Progenitor cell of endocrine pancreas (in vitro differentiated cells): ENCODE measurements around the gene VPS13A. TPM values are rescaled to one million over a fixed set of nuclear protein-coding genes. Genes with fewer than 3 reads are reported as not detected.
"Not testable (repeated sequence)": the region's sequence is repeated elsewhere in the genome, so short reads cannot be mapped to it uniquely, and the experiment has no call there.

Experiments used
- DNase-seq: peaks from one replicate; pipeline ENCODE4 v3.0.0; 2021; ENCODE audit warnings: low spot score; ENCODE audit not compliant: unreplicated experiment
- H3K27ac Mint-ChIP-seq: 2 replicates; pipeline ENCODE4 v1.8.0; 2021; ENCODE audit warnings: mild to moderate bottlenecking, moderate library complexity, mixed read lengths
- H3K27me3 Mint-ChIP-seq: 2 replicates; pipeline ENCODE4 v1.8.0; 2021; ENCODE audit warnings: mixed read lengths
- H3K36me3 Mint-ChIP-seq: 2 replicates; pipeline ENCODE4 v1.8.0; 2022; ENCODE audit warnings: mixed read lengths; ENCODE audit not compliant: insufficient read depth
- H3K4me1 Mint-ChIP-seq: 2 replicates; pipeline ENCODE4 v1.8.0; 2021; ENCODE audit warnings: low read depth, mixed read lengths
- H3K4me3 Mint-ChIP-seq: 2 replicates; pipeline ENCODE4 v1.8.0; 2021; ENCODE audit warnings: low read depth, mild to moderate bottlenecking, moderate library complexity, mixed read lengths
- H3K9me3 Mint-ChIP-seq: 2 replicates; pipeline ENCODE4 v1.8.0; 2021; ENCODE audit warnings: low read depth, mixed read lengths
- total RNA-seq: library from RNA; stranded (reverse); gene quantifications from 2 replicates; pipeline ENCODE4 v1.2.1, GENCODE V29; 2021
- TF ChIP-seq, protein P1 (sequence below): fragments of 200-600 bp; sonication (generic); IDR thresholded peaks from one replicate; pipeline ENCODE4 v1.5.0; 2021; ENCODE audit warnings: antibody characterized with exemption, mild to moderate bottlenecking; ENCODE audit not compliant: unreplicated experiment

The VPS13A gene
- total RNA-seq, 1 donor from 2014 or later, result 54.1 TPM

DNA sequence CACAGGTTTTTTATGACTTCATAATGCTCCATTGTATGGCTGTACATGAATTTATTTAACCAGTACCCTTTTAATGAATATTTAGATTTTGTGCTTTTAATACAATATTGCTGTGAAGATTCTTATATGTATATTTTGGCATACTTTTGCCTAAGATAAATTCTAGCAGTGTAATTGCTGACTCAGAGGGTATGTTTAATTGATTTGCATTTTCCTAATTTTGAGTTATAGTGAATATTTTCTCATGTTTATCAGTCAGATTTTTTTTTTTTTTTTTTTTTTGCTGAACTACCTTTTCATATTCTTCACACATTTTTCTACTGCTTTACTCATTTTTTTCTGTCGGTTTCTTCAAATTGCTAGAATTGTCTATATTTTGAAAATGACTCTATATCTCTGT is 222.6 kb downstream of the VPS13A start:
- DNase-seq, result no peak
- Mint-ChIP-seq H3K27ac (no peak overlapping the region), H3K27me3 (no peaks in the 10 kb centered on the region), H3K9me3 (no peaks in the 10 kb centered on the region), H3K36me3 (peaks cover 1% of the 10 kb centered on the region), H3K4me1 (no peaks in the 10 kb centered on the region), H3K4me3 (no peak overlapping the region)
- TF ChIP-seq, protein P1, sequence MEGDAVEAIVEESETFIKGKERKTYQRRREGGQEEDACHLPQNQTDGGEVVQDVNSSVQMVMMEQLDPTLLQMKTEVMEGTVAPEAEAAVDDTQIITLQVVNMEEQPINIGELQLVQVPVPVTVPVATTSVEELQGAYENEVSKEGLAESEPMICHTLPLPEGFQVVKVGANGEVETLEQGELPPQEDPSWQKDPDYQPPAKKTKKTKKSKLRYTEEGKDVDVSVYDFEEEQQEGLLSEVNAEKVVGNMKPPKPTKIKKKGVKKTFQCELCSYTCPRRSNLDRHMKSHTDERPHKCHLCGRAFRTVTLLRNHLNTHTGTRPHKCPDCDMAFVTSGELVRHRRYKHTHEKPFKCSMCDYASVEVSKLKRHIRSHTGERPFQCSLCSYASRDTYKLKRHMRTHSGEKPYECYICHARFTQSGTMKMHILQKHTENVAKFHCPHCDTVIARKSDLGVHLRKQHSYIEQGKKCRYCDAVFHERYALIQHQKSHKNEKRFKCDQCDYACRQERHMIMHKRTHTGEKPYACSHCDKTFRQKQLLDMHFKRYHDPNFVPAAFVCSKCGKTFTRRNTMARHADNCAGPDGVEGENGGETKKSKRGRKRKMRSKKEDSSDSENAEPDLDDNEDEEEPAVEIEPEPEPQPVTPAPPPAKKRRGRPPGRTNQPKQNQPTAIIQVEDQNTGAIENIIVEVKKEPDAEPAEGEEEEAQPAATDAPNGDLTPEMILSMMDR, result no peak

DNA sequence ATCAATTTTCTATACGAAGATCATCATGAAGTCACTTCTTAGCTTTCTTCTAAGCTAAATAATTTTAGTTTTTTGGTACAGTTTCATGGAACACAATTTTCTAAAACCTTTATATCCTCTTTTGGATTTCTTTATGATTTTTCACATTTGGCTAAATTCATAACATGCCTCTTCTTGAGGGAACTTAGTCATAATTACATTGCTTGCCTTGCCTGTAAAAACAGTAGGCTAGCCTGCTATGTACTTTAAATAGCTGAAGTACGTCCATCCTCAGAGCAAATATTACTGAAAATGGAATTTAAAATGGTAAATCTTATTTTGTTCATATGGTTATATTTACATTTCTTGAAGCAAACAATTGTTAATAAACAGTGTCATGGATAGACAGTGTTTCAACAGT is 225.0 kb downstream of the VPS13A start:
- Mint-ChIP-seq H3K4me1 (no peaks in the 10 kb centered on the region), H3K36me3 (peaks cover 17% of the 10 kb centered on the region), H3K9me3 (peaks cover 4% of the 10 kb centered on the region), H3K27ac (no peak overlapping the region), H3K27me3 (no peaks in the 10 kb centered on the region), H3K4me3 (no peak overlapping the region)
- TF ChIP-seq, protein P1, result no peak
- DNase-seq, result no peak

DNA sequence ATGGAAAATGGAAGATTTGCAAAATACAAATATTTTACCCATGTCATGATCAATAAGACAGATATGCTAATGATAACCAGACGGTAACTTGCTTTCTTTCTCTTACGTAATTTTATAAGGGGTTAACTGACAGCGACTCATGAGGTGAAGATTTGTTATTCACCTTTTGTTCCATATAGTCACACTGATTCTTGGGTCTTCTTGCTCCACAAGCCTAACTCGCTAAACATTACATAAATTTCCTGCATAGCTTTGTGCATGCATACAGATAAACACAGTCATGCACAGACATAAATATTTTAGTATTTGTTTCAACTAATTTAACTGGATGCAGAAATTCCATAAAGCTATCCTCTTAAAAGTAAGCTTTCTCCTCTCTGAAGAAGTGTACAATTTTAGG is 225.9 kb downstream of the VPS13A start:
- H3K27ac Mint-ChIP-seq, result no peak overlapping the region
- peaks cover 23% of the 10 kb centered on the region for H3K36me3 Mint-ChIP-seq
- H3K27me3 Mint-ChIP-seq, result no peaks in the 10 kb centered on the region
- TF ChIP-seq, protein P1, result no peak
- H3K4me3 Mint-ChIP-seq, result no peak overlapping the region
- no peak for DNase-seq
- no peaks in the 10 kb centered on the region for H3K4me1 Mint-ChIP-seq
- peaks cover 8% of the 10 kb centered on the region for H3K9me3 Mint-ChIP-seq

DNA sequence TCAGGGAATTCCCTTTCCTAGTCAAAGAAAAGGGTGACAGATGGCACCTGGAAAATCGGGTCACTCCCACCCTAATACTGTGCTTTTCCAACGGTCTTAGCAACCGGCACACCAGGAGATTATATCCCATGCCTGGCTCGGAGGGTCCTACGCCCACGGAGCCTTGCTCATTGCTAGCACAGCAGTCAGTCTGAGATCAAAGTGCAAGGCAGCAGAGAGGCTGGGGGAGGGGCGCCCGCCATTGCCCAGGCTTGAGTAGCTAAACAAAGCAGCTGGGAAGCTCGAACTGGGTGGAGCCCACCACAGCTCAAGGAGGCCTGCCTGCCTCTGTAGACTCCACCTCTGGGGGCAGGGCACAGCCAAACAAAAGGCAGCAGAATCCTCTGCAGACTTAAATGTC is 231.2 kb downstream of the VPS13A start:
- peaks cover 46% of the 10 kb centered on the region for H3K36me3 Mint-ChIP-seq
- H3K27me3 Mint-ChIP-seq, H3K4me3 Mint-ChIP-seq, H3K4me1 Mint-ChIP-seq, DNase-seq, H3K27ac Mint-ChIP-seq: not testable (repeated sequence)
- peaks cover 21% of the 10 kb centered on the region for H3K9me3 Mint-ChIP-seq

DNA sequence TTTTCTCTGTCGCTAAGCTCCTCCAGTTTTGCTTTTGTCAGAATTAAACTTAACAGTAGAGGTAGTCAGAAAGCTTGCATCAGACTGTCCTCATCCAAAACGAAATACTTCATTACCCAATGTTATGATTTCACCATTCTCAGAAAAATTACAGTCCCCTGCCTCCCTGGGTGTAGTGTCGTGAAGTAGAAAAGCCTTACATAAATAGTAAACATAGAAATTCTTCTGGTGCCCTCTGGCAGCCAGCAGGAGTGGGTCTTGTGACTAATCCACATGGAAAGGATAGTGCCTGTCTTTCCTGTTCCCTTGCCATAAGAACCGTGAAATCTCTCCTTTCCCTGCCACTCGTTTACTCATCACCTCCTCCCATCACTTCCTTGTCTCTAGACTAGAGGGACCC is 240.2 kb downstream of the VPS13A start:
- Mint-ChIP-seq H3K4me3 (no peak overlapping the region), H3K27ac (no peak overlapping the region), H3K36me3 (peaks cover 2% of the 10 kb centered on the region), H3K27me3 (no peaks in the 10 kb centered on the region), H3K4me1 (peaks cover 9% of the 10 kb centered on the region), H3K9me3 (no peaks in the 10 kb centered on the region)
- no peak for DNase-seq
- TF ChIP-seq, protein P1, result no peak

DNA sequence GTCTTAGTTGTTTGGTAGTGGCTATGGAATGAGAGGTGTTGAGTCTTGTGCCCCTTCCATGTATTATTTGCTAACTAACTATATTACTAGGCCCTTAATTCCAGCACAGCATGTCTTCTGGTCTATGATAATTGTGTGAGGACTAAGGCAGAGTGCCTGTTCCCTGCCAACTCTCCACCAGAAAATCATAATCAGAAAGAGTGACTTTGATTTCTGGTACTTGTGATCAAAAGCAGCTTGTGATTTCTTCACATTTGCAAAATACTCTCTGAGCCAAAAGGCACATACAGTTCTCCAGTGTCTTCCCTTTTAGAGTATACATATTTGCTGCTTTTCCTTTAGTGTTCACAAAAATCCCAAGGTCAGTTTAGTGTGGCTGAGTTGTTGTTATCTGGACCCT is 240.9 kb downstream of the VPS13A start:
- H3K36me3 Mint-ChIP-seq, result peaks cover 2% of the 10 kb centered on the region
- H3K27ac Mint-ChIP-seq, result no peak overlapping the region
- H3K9me3 Mint-ChIP-seq, result no peaks in the 10 kb centered on the region
- H3K27me3 Mint-ChIP-seq, result no peaks in the 10 kb centered on the region
- no peak overlapping the region for H3K4me3 Mint-ChIP-seq
- H3K4me1 Mint-ChIP-seq, result peaks cover 9% of the 10 kb centered on the region
- DNase-seq, result no peak
- TF ChIP-seq, protein P1, result no peak
